ENCODE data around the gene USP6NL.

The USP6NL gene

DNA sequence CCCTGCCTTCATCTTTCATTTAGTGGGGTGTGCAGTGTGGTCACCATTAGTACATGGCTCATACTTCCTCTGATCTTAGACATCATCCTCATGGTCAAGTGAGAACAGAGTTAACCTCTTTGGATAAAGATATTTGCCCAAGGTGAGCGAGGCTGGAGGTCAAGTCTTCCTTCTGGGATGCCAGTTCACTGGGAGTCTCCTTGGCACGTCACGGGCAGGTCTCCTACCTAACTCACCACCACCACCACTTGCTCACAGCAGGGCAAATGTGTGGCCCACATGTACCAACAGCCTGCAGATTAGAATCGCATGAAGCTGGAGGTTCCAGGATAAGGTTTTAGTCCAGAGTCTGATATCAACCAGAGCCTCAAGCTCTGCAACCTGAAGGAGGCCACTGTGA is 164.6 kb downstream of the USP6NL start:
- no peaks in the 10 kb centered on the region for H3K36me3 ChIP-seq (ENCODE audit: insufficient read depth, low read length)
- H3K9ac ChIP-seq (ENCODE audit: low read depth, low read length) = no peak overlapping the region
- H3K27me3 ChIP-seq (ENCODE audit: control insufficient read depth, insufficient read depth, low read length) = peaks cover 38% of the 10 kb centered on the region
- H3K4me1 ChIP-seq (ENCODE audit: control insufficient read depth, insufficient read depth, low read length) = no peaks in the 10 kb centered on the region
- no peak overlapping the region for H3K4me3 ChIP-seq (ENCODE audit: low read length)
- no peak overlapping the region for H3K4me2 ChIP-seq (ENCODE audit: low read length)
- H3K9me3 ChIP-seq (replicated peaks; ENCODE audit: low read length) = no peaks in the 10 kb centered on the region

DNA sequence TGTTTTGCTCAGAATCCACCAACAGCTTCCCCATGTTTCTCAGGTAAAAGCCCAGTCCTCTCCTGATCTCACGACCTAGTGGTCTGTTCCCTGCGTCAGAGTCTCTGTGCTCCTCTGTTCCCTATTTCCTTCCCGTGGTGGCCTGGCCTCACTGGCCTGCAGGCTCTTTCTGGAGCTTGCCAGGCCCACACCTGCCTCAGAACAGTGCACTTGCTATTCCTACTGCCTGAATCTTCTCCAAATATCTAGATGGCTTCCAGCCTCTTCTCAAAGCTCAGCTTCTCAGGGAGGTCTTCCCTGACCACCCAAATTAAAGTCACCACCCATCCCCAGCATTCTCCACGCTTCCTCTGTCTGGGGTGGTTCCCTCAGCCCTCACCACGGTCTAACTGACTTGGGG is 165.3 kb downstream of the USP6NL start:
- no peak overlapping the region for H3K4me2 ChIP-seq (ENCODE audit: low read length)
- no peaks in the 10 kb centered on the region for H3K4me1 ChIP-seq (ENCODE audit: control insufficient read depth, insufficient read depth, low read length)
- H3K9me3 ChIP-seq (replicated peaks; ENCODE audit: low read length) = no peaks in the 10 kb centered on the region
- H3K36me3 ChIP-seq (ENCODE audit: insufficient read depth, low read length) = no peaks in the 10 kb centered on the region
- H3K27me3 ChIP-seq (ENCODE audit: control insufficient read depth, insufficient read depth, low read length) = peaks cover 41% of the 10 kb centered on the region
- H3K9ac ChIP-seq (ENCODE audit: low read depth, low read length) = no peak overlapping the region
- no peak overlapping the region for H3K4me3 ChIP-seq (ENCODE audit: low read length)

DNA sequence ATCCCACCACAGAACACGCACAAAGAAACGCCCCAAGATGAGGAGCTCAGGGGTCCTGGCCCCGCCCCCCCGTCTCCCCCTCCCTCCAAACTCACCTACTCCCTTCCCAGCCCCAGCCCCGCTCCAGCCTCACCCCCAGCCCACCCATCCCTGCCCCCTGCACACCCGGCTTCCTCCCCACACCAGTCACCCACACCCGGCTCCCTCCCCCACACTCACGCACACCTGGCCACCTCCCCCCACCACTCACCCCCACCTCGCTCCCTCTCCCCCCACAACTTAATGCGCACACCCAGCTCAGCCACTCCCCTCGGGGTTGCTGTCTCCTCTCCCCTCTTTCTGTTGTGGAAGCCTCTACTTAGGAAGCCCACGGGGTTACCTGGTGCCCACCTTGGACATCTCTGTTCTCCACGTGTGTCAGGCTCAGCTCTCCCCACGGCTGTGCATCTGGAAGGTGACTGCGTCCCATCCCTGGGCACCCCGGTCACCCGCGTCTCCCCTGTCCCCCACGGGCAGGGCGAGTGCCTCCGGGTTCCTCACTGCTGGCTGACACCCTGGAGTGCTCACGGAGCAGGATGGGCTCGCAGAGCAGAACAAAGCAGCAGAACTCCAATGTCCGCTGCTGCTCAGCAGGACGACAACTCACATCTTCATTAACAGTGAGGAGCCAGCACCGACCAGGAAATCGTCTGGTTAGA is 166.8 kb downstream of the USP6NL start:
- H3K27me3 ChIP-seq (ENCODE audit: control insufficient read depth, insufficient read depth, low read length) = peaks cover 47% of the 10 kb centered on the region
- H3K9ac ChIP-seq (ENCODE audit: low read depth, low read length) = no peak overlapping the region
- H3K36me3 ChIP-seq (ENCODE audit: insufficient read depth, low read length) = no peaks in the 10 kb centered on the region
- no peak overlapping the region for H3K4me2 ChIP-seq (ENCODE audit: low read length)
- H3K9me3 ChIP-seq (replicated peaks; ENCODE audit: low read length) = no peaks in the 10 kb centered on the region
- no peaks in the 10 kb centered on the region for H3K4me1 ChIP-seq (ENCODE audit: control insufficient read depth, insufficient read depth, low read length)
- H3K4me3 ChIP-seq (ENCODE audit: low read length) = no peak overlapping the region

DNA sequence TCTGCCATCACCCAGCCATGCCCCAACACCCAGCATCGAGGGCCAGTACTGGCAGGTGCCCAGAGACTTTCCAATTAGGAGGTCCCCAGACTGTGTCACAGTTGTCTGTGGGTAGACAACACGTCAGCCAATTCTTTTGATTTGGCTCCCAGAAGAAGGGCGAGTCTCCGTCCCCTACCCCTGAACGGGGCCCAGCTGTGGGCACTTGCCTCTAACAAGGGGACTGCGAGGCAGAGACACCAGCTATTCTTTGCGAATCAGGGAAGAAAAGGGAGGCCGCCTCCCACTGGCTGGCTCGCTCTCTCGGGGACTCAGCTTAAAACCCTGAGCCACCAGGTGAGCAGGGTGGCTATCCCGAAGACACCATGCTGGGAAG is 167.3 kb downstream of the USP6NL start:
- Histone ChIP-seq H3K9me3 (replicated peaks; ENCODE audit: low read length) (no peaks in the 10 kb centered on the region), H3K4me1 (ENCODE audit: control insufficient read depth, insufficient read depth, low read length) (no peaks in the 10 kb centered on the region), H3K4me3 (ENCODE audit: low read length) (no peak overlapping the region), H3K9ac (ENCODE audit: low read depth, low read length) (no peak overlapping the region), H3K4me2 (ENCODE audit: low read length) (no peak overlapping the region), H3K36me3 (ENCODE audit: insufficient read depth, low read length) (no peaks in the 10 kb centered on the region), H3K27me3 (ENCODE audit: control insufficient read depth, insufficient read depth, low read length) (peaks cover 51% of the 10 kb centered on the region)

DNA sequence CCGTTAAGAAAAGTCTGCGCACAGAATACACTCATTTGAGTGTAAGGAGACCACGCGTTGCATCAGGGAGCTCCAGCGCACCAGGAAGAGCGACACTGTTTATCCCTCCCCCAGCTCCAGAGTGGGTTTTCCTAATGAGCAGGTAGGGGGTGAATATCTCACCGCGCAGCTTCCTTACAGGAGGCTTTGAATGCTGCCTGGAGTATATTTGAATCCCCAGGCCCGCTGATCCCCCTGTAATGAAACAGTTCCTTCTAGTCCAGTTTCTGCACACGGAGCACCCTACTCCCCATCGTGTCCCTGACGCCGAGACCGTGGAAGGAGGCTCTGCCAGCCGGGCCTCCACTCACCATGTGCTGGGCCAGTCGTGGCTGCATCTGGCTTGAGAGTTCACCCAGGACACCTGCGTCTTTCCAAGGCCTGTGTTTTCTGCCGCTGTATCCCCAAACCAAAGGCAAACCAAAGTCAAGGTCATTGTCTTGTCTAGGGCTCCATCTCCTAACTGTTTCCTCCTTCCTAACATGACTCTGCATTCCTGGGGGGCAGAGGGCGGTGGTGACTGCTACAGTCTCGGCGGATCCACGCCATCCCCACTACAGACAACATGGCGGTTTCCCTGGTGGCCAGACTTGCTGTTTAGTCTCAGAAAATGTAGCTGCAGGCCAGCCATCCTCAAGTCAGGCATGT is 167.8 kb downstream of the USP6NL start:
- Histone ChIP-seq H3K4me2 (ENCODE audit: low read length) (no peak overlapping the region), H3K9ac (ENCODE audit: low read depth, low read length) (no peak overlapping the region), H3K27me3 (ENCODE audit: control insufficient read depth, insufficient read depth, low read length) (peaks cover 50% of the 10 kb centered on the region), H3K9me3 (replicated peaks; ENCODE audit: low read length) (no peaks in the 10 kb centered on the region), H3K4me1 (ENCODE audit: control insufficient read depth, insufficient read depth, low read length) (no peaks in the 10 kb centered on the region), H3K4me3 (ENCODE audit: low read length) (no peak overlapping the region), H3K36me3 (ENCODE audit: insufficient read depth, low read length) (no peaks in the 10 kb centered on the region)

DNA sequence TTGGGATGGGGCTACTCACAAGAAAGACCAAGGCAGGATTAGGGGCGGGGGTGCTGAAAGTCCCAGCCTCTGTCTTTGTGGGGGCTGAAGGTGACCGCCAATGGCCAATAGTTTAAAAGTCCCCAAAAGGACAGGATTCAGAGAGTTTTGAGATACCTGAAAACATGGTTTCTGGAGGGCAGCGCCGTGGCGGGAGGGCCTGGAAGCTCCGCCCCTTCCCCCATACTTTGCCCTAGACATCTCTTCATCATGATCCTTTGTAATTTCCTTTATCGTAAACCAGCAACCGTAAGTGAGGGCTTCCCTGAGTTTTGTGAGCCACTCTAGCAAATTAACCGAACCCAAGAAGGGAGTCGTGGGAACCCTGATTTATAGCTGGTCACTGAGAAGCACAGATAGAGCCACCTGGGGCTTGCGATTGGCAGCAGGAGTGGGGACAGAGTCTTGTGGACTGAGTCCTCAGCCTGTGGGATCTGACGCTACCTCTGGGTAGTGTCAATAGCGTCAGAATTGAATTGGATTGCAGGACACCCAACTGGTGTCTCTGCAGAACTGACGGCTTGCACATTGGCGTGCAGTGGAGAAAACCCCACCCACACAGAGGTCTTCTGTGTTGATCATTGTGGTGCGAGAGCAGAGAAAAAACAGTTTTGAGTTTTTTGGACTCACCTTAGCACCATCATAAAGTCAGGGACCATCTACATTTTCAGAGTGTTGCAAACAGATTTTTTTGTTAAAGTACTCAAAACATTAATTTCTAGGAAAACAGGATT is 169.3 kb downstream of the USP6NL start:
- H3K36me3 ChIP-seq (ENCODE audit: insufficient read depth, low read length) = no peaks in the 10 kb centered on the region
- H3K4me3 ChIP-seq (ENCODE audit: low read length) = no peak overlapping the region
- no peak overlapping the region for H3K4me2 ChIP-seq (ENCODE audit: low read length)

DNA sequence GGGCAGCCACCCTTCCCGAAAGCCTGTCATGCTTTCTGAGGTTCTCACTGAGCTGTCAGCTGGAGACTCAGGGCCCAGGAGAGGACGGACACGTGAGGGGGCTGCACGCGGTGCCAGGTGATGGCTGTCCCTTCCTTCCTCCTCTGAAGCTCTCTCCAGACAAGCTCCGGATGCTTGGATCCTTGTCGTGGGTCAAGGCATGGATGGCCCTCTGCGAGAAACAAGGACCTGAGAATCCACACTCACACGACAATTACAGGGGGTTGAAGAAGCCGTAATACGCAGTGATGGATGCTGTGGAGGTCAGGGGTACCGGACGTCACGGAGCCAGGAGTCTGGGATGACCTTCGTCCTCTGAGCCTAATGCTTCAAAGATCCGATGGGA is 170.3 kb downstream of the USP6NL start:
- no peak overlapping the region for H3K4me2 ChIP-seq (ENCODE audit: low read length)
- no peaks in the 10 kb centered on the region for H3K36me3 ChIP-seq (ENCODE audit: insufficient read depth, low read length)
- peaks cover 43% of the 10 kb centered on the region for H3K27me3 ChIP-seq (ENCODE audit: control insufficient read depth, insufficient read depth, low read length)
- no peak overlapping the region for H3K9ac ChIP-seq (ENCODE audit: low read depth, low read length)
- H3K4me1 ChIP-seq (ENCODE audit: control insufficient read depth, insufficient read depth, low read length) = no peaks in the 10 kb centered on the region
- no peak overlapping the region for H3K4me3 ChIP-seq (ENCODE audit: low read length)
- no peaks in the 10 kb centered on the region for H3K9me3 ChIP-seq (replicated peaks; ENCODE audit: low read length)

More for the DNA sequence above, 169.3 kb downstream of the USP6NL start:
- Histone ChIP-seq H3K27me3 (ENCODE audit: control insufficient read depth, insufficient read depth, low read length) (peaks cover 49% of the 10 kb centered on the region), H3K9ac (ENCODE audit: low read depth, low read length) (no peak overlapping the region), H3K4me1 (ENCODE audit: control insufficient read depth, insufficient read depth, low read length) (no peaks in the 10 kb centered on the region), H3K9me3 (replicated peaks; ENCODE audit: low read length) (no peaks in the 10 kb centered on the region)

DNA sequence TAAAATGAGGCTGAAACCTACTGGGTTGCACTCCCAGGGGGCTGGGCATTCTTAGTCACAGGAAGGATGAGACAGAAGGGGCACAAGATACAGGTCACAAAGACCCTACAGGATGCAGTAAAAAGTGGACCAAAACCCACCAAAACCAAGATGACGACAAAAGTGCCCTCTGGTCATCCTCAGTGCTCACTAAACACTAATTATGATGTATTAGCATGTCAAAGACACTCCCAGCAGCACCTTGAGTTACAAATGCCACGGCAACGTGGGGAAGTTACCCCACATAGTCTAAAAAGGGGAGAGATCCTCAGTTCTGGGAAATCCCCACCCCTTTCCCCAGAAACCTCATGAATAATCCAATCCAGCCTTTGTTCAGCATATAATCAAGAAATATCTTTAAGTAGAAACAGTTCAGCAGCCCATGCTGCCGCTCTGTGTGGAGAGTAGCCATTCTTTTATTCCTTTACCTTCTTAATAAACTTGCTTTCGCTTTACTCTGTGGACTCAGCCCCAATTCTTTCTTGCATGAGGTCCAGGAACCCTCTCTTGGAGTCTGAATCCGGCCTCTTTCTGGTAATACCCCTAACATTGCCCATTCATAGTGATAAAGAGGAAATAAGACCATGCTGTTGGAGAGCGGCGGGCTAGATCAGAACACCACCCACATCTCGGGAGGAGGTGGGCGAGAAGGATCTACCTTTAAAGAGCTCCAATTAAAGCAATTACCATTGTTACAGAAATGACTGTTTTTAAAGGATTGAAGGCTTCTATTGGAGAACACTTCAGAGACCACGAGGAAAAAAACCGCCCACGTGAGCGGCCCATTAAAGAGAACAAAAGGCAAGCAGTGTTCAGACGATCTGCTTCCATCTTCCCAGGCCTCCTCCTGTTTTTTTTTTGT is 170.9 kb downstream of the USP6NL start:
- Histone ChIP-seq H3K4me3 (ENCODE audit: low read length) (no peak overlapping the region), H3K27me3 (ENCODE audit: control insufficient read depth, insufficient read depth, low read length) (peaks cover 39% of the 10 kb centered on the region), H3K9me3 (replicated peaks; ENCODE audit: low read length) (no peaks in the 10 kb centered on the region), H3K36me3 (ENCODE audit: insufficient read depth, low read length) (no peaks in the 10 kb centered on the region), H3K4me2 (ENCODE audit: low read length) (no peak overlapping the region), H3K4me1 (ENCODE audit: control insufficient read depth, insufficient read depth, low read length) (no peaks in the 10 kb centered on the region), H3K9ac (ENCODE audit: low read depth, low read length) (no peak overlapping the region)

DNA sequence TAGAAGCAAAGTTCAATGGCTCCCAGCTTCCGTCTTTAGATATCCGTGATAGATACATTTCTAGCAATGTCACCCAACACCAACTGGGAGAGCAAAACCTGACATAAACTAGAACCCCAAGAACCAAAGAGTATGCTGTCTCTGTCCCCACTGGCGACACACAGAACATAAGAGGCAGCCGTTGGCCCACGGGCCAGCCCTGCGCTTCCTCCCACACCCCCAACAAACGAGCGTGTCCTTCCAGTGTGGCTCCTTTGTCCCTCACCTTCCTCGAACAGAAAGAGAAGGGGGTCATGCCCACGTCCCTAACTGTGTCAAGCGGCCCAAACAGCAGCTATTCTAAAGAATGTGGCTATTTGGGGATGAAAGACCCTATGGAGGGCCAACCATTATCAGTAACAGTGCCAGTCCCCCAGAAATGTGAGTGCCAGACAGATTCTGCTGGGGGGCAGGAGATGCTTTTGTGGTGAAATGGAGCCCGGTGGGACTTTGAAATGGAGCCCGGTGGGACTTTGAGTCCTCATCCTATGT is 171.9 kb downstream of the USP6NL start:
- no peak overlapping the region for H3K4me3 ChIP-seq (ENCODE audit: low read length)
- no peak overlapping the region for H3K4me2 ChIP-seq (ENCODE audit: low read length)
- no peaks in the 10 kb centered on the region for H3K36me3 ChIP-seq (ENCODE audit: insufficient read depth, low read length)
- H3K9me3 ChIP-seq (replicated peaks; ENCODE audit: low read length) = no peaks in the 10 kb centered on the region
- H3K27me3 ChIP-seq (ENCODE audit: control insufficient read depth, insufficient read depth, low read length) = peaks cover 46% of the 10 kb centered on the region
- no peak overlapping the region for H3K9ac ChIP-seq (ENCODE audit: low read depth, low read length)
- no peaks in the 10 kb centered on the region for H3K4me1 ChIP-seq (ENCODE audit: control insufficient read depth, insufficient read depth, low read length)

DNA sequence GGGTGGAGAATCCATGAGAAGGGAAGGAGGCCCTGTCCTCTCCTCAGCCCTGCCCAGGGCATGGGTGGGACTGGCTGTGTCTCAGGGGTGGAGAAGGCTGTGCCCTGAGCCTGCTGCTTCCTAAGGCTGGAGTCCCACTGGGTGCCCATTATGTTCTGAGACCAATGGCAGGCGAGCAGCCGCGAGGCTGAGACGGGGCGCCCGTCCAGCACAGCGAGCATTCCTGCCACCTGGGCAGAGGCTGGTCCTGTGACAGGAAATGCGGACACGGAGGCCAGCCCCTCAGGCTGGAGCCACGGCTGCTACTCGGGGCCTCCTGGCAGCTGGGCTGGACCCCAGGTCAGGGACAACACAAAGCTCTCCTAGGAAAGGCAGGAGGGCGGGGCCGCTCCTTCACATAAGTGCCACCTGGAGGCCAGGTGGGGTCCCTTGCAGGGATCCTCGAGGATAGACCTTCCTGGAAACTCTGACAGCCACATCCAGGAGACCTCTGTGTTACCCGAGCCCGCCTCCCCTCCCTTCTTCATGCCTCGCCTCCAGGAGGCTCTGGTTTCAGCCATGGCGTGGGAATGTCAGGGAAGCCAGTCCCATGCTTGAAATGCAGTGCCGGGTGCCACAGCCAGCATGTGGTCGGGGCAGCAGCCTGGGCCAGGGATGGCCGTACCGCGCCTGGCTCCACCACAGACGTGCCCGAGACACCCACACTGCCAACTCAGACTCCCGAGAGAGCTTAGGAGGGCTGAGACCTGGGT is 173.9 kb downstream of the USP6NL start:
- no peak overlapping the region for H3K4me3 ChIP-seq (ENCODE audit: low read length)
- H3K9me3 ChIP-seq (replicated peaks; ENCODE audit: low read length) = no peaks in the 10 kb centered on the region
- peaks cover 42% of the 10 kb centered on the region for H3K27me3 ChIP-seq (ENCODE audit: control insufficient read depth, insufficient read depth, low read length)
- H3K9ac ChIP-seq (ENCODE audit: low read depth, low read length) = no peak overlapping the region
- no peaks in the 10 kb centered on the region for H3K4me1 ChIP-seq (ENCODE audit: control insufficient read depth, insufficient read depth, low read length)
- H3K36me3 ChIP-seq (ENCODE audit: insufficient read depth, low read length) = no peaks in the 10 kb centered on the region
- no peak overlapping the region for H3K4me2 ChIP-seq (ENCODE audit: low read length)
